DMS114 treated with DMSO at 0.1 percent for 48 hours (cell line): ENCODE data around the gene ADAM21.
"Not testable (repeated sequence)": the region's sequence is repeated elsewhere in the genome, so short reads cannot be mapped to it uniquely, and the experiment has no call there.

Experiments
- DNase-seq: peaks from one replicate; lab custom pipeline; 2025; ENCODE audit not compliant: unreplicated experiment; lab: John Stamatoyannopoulos, UW

Gene ADAM21

DNA sequence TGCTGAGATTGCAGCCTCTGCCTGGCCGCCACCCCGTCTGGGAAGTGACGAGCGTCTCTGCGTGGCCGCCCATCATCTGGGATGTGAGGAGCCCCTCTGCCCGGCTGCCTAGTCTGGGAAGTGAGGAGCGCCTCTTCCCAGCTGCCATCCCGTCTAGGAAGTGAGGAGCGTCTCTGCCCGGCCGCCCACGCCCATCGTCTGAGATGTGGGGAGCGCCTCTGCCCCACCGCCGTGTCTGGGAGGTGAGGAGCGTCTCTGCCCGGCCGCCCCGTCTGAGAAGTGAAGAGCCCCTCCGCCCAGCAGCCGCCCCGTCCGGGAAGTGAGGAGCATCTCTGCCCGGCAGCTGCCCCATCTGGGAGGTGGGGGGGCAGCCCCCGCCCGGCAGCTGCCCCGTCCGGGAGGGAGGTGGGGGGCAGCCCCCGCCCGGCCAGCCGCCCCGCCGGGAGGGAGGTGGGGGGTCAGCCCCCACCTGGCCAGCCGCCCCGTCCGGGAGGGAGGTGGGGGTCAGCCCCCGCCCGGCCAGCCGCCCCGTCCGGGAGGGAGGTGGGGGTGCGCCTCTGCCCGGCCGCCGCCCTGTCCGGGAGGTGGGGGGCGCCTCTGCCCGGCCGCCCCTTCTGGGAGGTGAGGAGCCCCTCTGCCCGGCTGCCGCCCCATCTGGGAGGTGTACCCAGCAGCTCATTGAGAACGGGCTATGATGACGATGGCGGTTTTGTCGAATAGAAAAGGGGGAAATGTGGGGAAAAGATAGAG, 25.6 kb downstream of the ADAM21 start:
- DNase-seq: not testable (repeated sequence)

DNA sequence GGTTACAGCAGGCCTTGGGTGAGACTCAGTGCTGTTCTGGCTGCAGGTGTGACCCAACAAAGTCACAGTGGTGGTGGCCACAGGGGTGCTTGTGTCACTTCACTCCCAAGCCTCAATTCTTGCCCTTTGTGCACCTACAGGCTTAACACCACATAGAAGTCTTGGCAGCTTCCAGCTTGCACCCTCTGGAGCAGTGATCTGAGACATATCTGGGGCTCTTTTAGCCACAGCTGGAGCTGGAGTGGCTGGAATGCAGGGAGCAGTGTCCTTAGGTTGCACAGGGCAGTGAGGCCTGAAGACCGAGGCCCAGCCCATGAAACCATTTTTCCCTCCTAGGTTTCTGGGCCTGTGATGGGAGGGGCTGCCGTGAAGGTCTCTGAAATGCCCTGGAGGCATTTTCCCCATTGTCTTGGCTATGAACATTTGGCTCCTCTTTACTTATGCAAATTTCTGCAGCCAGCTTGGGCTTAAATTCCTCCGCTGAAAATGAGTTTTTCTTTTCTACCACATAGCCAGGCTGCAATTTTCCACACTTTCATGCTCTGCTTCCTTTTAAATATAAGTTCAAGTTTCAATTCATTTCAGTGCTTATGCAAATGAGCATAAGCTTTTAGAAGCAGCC, 37.7 kb downstream of the ADAM21 start:
- no peak for DNase-seq

DNA sequence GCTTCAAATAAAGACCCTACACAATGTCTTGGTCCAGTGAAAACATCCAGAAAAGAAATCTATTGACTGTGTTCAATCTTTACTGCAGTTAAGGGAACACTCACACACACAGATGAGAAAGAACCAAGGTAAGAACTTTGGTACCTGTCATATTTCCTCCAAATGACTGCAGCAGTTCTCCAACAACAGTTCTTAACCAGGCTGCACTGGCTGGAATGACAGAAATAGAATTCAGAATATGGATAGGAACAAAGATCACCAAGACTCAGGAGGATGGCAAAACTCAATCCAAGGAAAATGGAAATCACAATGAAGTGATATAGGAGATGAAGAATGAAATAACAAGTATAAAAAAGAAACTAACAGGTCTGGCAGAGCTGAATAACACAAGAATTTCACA, 46.2 kb downstream of the ADAM21 start:
- no peak for DNase-seq
